Subcutaneous adipose tissue (tissue), 4 donors: ENCODE results near the gene DLAT. TPM values are rescaled to one million over a fixed set of nuclear protein-coding genes. Genes with fewer than 3 reads are reported as not detected.

Source experiments
- total RNA-seq, 4 donors: library from RNA; depleted of rRNA; stranded (reverse); fragments of >200 nt; gene quantifications; one replicate each; pipeline ENCODE4 v1.1.0, GENCODE V29; 2016
- TF ChIP-seq, protein P1 (sequence below): fragments of 450-650 bp; IDR thresholded peaks from one replicate; pipeline ENCODE4 v1.5.1; 2016; ENCODE audit warnings: low read depth, mild to moderate bottlenecking, control low read depth, antibody characterized with exemption, moderate library complexity

DLAT gene
- total RNA-seq, 4 donors from 2014 or later = 24.1 to 51.0 (median 28.6) TPM

GRCh38 chr11:111996129-111996528 is 29.1 kb upstream of the DLAT start:
- TF ChIP-seq, protein P1, sequence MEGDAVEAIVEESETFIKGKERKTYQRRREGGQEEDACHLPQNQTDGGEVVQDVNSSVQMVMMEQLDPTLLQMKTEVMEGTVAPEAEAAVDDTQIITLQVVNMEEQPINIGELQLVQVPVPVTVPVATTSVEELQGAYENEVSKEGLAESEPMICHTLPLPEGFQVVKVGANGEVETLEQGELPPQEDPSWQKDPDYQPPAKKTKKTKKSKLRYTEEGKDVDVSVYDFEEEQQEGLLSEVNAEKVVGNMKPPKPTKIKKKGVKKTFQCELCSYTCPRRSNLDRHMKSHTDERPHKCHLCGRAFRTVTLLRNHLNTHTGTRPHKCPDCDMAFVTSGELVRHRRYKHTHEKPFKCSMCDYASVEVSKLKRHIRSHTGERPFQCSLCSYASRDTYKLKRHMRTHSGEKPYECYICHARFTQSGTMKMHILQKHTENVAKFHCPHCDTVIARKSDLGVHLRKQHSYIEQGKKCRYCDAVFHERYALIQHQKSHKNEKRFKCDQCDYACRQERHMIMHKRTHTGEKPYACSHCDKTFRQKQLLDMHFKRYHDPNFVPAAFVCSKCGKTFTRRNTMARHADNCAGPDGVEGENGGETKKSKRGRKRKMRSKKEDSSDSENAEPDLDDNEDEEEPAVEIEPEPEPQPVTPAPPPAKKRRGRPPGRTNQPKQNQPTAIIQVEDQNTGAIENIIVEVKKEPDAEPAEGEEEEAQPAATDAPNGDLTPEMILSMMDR = no peak

DNA sequence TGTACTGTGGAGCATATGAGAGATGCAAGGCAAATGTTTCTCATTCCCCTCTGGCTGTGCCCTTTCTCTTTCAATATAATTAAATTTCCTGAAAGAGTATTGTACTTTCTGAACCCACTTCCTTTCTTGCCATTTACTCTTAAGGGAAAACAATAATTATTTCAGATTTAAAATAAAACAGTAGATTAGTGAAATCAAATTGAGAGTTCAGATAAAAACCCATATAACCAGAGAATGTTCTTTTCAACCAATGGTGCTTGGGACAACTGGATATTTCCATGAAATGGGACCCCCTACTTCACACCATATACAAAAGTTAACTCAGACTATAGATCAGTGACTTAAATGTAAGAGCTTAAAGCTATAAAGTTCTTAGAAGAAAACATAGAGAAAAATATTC is 26.1 kb upstream of the DLAT start:
- TF ChIP-seq, protein P1 = no peak

DNA sequence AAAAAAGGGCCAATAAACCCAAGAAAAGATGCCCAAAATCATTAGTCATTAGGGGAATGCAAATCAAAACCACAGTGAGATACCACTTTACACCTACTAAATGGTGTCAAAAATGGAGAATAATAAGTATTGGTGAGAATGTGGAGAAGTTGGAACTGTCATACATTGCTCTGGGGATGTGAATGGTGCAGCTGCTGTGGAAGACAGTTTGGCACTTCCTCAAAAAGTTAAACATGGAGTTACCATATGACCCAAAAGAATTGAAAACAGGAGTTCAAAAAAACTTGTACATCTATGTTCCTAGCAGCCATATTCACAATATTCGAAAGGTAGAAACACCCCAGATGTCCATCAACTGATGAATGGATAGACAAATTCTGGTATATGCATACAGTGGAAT is 24.5 kb upstream of the DLAT start:
- TF ChIP-seq, protein P1 = no peak

DNA sequence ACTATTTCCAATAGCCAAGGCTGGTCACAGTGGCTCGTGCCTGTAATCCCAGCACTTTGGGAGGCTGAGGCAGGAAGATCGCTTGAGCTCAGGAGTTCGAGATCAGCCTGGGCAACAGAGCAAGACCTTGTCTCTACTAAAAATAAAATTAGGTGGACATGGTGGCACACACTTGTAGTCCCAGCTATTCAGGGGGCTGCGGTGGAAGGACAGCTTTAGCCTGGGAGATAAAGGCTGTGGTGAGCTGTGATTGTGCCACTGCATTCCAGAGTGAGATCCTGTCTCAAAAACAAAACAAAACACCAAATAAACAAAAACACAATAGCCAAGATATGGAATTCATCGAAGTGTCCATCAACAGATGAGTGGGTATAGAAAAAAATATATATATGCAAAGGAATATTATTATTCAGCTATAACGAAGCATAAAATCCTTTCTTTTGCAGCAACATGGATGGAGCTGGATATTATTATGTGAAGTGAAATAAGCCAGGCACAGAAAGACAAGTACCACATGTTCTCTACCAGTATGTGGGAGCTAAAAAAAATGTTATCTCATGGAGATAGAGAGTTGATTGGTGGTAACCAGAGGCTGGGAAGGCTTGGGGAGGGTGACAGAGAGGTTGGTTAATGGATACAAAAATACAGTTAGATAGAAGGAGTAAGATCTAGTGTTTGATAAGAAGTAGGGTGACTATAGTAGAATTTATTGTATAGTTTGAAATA is 22.6 kb upstream of the DLAT start:
- TF ChIP-seq, protein P1 = no peak

- TF ChIP-seq, protein P1 = no peak
Measured at GRCh38 chr11:112004389-112004788, 20.8 kb upstream of the DLAT start.

- TF ChIP-seq, protein P1 = no peak
Measured at GRCh38 chr11:112005422-112006094, 19.6 kb upstream of the DLAT start.

DNA sequence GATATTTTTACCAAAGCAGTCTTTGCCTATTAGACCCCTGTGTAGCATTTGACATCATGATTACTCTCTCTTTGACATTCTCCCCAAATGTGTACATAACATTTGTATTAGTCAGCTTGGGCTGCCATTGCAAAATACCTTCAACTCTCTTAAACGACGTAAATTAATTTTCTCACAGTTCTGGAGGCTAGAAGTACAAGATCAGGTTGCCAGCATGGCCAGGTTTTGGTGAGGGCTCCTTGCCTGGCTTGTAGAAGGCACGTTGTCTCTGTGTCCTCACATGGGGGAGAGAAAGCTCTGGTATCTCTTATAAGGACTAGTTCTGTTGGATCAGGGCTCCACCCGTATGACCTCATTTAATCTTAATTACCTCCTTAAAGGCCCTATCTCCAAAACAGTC is 12.3 kb upstream of the DLAT start:
- TF ChIP-seq, protein P1 = no peak
